ENCODE measurements around the gene PDK2.
A peak's percentile ranks its signal among the peaks of the same experiment; 100 is the strongest.

PDK2 gene

DNA sequence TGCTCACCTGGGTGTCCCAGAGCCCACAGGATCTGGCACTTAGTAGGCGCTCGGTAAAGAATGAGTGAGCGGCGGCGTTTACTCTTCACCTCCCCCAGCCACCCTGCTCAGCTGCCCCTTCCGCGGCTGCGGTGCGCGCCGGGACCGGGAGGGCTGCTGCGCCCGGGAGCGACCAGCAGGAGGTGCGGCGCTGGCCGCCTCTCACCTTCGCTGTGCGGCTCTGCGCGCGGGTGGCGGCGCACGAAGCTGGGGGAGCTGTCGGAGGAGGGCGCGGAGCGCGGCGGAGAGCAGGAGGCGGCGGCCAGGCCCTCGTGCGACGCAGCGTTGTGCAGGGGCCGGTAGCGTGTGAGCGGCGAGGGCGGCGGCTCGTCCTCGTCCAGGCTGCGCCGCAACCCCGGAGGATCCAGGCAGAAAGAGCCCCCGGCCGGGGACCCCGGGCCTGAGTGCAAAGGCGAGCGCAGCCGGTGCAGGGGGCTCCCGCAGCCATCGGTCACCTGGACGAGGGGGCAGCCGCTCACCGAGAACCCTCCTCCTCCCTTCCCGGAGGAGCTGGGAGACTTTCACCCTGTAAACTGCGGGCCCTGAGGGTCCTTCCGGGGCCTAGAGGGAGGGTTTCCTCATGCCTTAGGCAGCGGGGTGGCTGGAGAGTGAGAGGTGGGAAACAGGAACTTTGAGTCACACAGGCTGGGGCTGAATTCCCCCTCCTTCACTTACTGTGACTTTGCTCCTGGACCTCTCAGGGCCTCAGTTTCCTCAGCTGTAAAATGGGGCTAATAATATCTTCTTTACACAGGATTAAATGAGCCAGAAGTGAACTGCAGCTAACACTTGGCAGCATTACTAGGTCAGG lies 22.3 kb downstream of the PDK2 start:
- peak; percentile 47 for DNase-seq (ENCODE audit: low read depth)

DNA sequence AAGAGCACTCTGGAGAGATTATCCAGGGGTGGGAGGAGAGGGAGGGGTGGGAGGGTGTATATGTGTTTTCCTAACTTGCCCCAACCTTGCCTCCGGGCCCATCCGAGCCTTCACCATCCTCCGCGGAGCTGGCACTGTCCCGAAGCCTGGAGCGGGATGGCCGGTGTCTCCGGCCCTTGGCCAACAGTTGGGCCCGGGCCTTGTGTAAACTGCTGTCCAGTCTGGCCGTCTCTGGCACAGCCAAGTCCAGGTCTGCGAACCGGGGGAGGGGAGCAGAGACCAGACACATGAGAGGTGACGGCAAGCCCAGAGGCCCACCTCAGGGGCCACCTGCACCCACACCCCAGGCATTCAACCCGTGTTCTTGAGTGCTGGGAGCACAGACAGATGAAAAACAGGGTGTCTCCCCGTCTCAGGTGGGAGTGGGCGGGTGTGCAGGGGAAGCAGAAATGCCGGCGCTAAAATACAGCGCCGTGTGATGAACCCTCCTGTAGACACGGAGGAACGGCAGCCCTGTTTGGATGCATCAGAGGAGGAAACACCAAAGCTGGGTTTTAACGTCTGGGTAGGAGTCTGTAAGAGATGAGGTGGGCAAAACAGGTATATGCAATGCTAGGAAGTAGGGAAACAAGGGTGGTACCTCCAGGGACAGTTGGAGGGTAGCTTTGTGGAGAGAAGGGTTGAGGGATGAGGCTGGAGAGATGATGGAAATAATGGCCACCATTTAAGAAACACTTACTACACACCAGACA lies 23.1 kb downstream of the PDK2 start:
- no peak for DNase-seq (ENCODE audit: low read depth)

GRCh38 chr17:50118828-50119218 lies 23.7 kb downstream of the PDK2 start:
- DNase-seq (ENCODE audit: low read depth): no peak

- DNase-seq (ENCODE audit: low read depth): no peak
These were observed 25.5 kb downstream of the PDK2 start for GRCh38 chr17:50120475-50121253.

- no peak for DNase-seq (ENCODE audit: low read depth)
These were observed 27.8 kb downstream of the PDK2 start for GRCh38 chr17:50122945-50123344.

- no peak for DNase-seq (ENCODE audit: low read depth)
These were observed 28.6 kb downstream of the PDK2 start for GRCh38 chr17:50123649-50124349.

DNA sequence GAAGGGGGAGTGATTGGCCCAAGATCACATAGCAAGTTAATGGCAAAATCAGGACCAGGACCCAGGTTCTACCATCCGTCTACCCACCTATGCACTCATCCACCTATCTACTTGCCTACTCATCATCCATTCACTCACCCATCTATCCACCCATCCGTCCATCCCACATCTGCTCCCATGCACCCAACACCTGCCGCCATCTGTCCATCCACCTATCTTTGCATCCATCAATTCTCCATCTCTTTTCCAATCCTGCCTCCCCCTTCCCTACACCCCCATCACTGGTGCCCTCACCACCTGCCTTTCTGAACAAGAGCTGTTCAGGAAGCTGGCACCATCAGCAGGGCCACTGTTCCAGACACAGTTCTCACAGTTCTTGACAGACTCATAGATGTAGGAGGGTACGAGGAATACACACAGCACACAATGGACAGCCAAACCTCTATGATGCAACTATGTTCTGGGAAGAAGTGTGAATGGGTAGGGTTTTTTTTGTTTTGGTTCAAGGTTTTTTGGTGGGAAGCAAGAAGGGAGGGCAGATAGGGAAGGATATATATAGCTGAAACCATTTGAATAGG lies 30.4 kb downstream of the PDK2 start:
- DNase-seq (ENCODE audit: low read depth): no peak

GRCh38 chr17:50127697-50128361 lies 32.7 kb downstream of the PDK2 start:
- DNase-seq (ENCODE audit: low read depth): no peak

DNA sequence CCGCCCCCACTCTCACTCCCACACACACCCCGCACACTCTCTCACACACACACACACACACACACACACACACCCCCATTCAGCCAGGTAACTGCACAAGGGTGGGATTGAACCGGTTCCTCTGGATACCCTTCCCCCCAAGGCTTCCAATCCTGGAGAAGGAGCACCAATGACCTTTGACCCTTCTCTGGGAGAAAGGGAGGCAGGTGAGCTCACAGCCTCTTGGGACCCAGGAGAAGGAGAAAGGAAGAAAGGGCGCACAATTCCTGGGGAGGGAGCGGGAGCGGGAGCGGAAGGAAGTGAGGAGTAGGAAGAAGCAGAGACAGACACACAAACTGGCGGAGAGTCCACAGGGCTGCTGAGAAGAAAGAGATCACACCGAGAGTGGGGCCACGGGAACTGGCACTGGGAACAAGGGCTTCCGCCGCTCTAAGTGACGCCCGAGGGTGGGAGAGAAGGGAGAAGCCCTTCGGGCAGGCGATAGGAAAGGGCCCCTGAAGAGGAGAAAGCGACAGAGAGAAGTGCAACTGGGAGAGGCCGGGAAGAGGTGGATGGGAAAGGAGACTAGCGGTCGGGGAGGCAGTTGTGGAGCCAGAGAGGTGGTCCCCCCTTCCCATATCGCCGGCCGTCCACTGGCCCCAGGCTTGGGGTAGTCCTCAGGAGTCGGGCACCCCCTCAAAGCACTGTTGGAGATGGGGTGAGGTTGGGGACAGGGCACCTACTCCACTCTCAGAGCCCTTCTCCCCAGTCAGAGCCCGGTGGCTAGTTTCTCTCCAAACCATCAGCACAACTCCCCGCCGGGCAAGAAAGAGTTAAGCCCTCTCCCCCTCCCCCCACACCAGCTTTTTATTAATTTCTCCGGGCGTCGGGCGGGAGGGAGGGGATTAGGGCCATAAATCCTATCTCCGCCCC lies 33.5 kb downstream of the PDK2 start:
- DNase-seq (ENCODE audit: low read depth): no peak

DNA sequence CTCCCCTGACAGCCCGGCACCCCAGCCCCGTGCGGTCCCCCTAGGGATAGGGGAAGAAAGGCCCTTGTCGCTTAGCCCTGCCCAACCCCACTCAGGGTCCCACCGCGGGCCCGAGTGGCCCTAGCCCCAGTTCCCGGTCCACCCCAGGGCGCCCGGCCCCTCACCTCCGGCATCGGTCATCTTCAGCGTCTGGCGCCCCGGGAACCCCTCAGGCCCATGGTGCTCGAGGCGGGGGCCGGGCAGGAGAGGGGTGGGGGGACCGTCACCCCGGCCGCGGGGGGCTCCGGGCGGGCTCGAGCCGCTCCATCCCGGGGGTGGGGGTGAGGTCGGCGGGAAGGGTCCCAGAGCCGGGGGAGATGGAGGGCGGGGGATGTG lies 34.2 kb downstream of the PDK2 start:
- no peak for DNase-seq (ENCODE audit: low read depth)

GRCh38 chr17:50129728-50130558 lies 34.8 kb downstream of the PDK2 start, which contains the start of gene SAMD14:
Gene SAMD14, minus strand, starts transcription at chr17:50130160. Its CDS starts 5,201 bp downstream, at chr17:50124959.
- DNase-seq (ENCODE audit: low read depth): peak; percentile 29

DNA sequence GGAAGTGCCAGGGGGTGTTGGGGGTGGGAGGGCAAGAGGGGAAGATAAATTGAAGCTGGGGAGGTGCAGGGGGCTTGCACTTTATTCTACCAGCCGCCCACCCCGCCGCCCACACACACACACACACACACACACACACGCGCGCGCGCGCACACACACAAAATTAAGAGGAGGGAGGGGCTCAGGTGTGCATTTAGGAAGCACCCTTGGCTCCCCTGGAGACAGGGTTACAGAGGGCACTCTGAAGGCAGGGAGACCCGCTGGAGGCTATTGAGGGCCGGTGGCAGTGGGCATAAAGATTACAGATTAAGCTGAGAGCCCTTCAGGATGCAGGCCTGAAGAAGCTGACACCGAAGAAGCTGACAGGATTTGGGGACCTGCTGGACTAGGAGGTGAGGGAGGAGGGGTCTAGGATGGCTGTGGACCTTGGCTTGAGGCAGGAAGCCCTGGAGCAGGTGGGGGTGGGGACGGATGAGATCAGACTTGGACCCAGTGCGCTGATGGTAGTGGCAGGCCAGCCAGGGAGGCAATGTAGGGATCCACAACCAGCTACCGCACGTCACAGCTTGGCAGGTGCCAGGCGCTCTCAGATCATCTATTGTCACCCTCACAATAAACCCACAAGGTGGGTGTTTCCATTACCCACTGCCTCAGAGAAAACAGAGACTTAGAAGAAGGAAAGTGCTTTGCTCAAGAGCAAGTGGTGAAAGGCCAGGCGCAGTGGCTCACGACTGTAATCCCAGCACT lies 35.6 kb downstream of the PDK2 start:
- no peak for DNase-seq (ENCODE audit: low read depth)

DNA sequence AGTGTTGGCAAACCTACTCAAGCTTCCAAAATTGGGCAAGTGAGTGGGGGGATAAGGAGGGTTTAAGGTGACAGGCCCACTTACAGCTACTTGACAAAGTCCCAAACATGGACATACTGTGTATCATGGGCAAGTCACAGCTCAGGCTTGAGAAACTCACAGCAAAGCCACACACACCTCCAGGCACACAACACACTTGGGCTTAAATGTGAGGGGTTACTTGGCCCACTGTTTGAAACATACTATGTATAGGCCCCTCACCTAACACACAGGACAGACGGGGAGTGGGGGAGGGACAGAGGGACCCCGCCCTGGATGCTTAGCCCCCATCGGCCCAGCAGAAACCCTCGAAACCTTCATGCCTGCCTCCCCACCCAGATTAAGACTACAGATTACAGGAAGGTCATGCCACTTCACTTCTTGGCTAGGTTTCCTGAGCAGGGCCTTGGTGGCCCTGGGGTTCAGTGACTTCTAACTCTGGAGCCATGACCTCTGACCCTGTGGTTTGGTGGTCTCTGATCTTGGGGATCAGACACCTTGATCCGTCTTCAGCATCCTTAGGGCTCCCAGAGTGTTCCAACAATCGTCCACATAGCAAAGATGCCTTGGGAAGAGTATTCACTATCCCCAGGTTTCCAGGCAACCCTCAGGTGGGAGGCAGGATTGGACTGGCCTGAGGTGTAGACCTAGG lies 37.1 kb downstream of the PDK2 start:
- DNase-seq (ENCODE audit: low read depth): no peak

- DNase-seq (ENCODE audit: low read depth): no peak
These were observed 38.0 kb downstream of the PDK2 start for GRCh38 chr17:50133028-50133768.

- DNase-seq (ENCODE audit: low read depth): no peak
These were observed 38.6 kb downstream of the PDK2 start for GRCh38 chr17:50133769-50134099.

DNA sequence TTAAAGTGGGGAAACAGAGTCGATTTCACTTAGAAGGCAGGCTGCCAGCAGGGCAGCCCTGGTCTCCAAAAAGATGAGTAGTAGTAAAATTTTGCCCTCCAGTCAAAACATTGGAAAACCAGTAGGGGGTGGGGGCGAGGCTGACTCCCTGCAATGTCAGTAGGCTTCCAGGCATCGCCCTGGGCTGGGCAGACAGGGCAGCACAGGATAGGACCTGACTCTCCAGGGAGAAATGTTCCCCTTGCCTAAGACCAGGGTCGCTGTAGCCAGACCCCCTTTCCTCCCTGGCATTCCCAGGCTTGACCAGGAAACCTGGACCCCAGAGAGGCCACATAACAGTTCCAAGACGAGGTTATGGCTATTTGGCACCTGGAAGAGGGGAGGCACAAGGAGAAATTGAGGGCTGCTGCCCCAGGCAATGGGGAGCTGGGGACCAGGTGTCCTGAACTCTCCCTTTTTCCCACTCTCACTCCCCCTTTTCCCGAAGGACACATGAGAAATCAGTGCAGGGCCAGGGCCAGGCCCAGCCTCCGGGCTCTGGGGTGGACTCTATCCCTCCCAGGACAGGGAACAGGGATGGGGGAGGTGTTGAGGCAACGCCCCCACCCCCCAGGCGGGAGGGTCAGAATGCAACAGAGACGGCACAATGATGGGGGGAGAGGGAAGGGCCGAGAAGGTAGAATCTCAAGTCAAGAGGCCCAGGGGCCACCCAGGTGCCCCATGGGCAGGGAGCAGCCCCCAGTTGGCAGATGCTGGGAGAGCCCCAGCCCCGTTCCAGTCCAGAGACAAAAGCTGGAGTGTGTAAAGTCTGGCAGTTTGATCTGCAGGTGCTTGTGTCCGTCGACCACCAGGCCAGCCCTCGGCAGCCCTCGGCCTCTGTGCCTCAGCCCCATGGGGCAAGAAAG lies 39.3 kb downstream of the PDK2 start:
- DNase-seq (ENCODE audit: low read depth): no peak
